Loucy (cell line): Measurements from ENCODE around the gene KSR2.

Experiments
- EZH2phosphoT487 ChIP-seq: fragments of 200-600 bp; IDR thresholded peaks from 2 replicates; pipeline ENCODE4 v1.6.1; 2018; ENCODE audit warnings: antibody characterized with exemption, mild to moderate bottlenecking, moderate library complexity, borderline replicate concordance
- TF ChIP-seq, protein P1 (sequence below): fragments of 200-600 bp; sonication (generic); conservative IDR thresholded peaks from 2 replicates; pipeline ENCODE4 v1.5.1; 2014; ENCODE audit warnings: mild to moderate bottlenecking, antibody characterized with exemption, low read length

DNA sequence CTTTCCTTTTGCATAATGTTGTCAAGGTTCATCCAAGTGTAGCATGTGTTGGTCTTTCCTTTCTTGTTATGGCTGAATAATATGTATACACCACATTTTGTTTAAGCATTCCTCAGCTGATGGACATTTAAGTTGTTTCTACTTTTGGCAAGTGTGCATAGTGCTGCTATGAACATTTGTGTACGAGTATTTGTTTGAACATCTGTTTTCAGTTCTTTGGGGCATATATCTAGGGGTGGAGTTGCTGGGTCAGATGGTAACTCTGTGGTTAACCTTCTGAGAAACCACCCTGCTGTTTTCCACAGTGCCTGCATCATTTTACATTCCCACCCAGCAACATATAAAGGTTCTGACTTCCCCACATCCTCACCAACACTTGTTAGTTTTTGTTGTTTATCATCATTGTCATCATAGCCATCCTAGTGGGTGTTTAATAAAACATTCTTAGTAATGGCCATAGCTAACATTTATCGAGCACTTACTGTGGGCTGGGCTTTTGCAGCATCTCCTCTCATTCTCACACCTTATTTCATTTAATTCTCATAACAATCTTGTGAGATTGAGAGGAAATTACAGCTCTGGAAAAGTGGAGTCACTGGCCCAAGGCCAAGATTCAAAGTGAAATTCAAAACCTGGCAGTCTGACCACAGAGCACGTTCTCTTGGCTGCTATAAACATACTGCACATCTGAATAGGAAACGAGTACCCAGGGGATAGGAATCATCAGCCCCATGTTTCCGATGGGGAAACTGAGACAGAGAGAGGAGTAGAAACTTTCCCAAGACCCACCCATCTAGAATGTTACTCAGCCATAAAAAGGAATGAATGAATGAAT lies 193.6 kb downstream of the KSR2 start:
- TF ChIP-seq, protein P1, sequence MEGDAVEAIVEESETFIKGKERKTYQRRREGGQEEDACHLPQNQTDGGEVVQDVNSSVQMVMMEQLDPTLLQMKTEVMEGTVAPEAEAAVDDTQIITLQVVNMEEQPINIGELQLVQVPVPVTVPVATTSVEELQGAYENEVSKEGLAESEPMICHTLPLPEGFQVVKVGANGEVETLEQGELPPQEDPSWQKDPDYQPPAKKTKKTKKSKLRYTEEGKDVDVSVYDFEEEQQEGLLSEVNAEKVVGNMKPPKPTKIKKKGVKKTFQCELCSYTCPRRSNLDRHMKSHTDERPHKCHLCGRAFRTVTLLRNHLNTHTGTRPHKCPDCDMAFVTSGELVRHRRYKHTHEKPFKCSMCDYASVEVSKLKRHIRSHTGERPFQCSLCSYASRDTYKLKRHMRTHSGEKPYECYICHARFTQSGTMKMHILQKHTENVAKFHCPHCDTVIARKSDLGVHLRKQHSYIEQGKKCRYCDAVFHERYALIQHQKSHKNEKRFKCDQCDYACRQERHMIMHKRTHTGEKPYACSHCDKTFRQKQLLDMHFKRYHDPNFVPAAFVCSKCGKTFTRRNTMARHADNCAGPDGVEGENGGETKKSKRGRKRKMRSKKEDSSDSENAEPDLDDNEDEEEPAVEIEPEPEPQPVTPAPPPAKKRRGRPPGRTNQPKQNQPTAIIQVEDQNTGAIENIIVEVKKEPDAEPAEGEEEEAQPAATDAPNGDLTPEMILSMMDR = no peak
- TF ChIP-seq EZH2phosphoT487 = no peak
